IMR-90 (cell line): ENCODE measurements around the gene SERPINH1. TPM values are rescaled to one million over a fixed set of nuclear protein-coding genes. Genes with fewer than 3 reads are reported as not detected.

Experiments
- ATAC-seq: fragments of 200-7000 bp; cut with Tn5 transposase; 2 replicates; pipeline ENCODE4 v1.9.1; 2020; ENCODE audit warnings: low read depth, mild to moderate bottlenecking, moderate library complexity
- BruUV-seq: library from RNA; stranded (reverse); fragments of 400-500 nt; replicated peaks from 2 replicates; lab custom pipeline; 2021; lab: Mats Ljungman, UMichigan
- CTCF ChIA-PET: fragments of 300-600 bp; formaldehyde crosslinking; extraction: SDS; loops from one replicate; lab custom pipeline; 2021; ENCODE audit warnings: antibody characterized with exemption; lab: Yijun Ruan, JAX
- POLR2A ChIA-PET: fragments of 300-600 bp; sonication (Branson Sonifier 250); formaldehyde crosslinking; loops from one replicate; lab custom pipeline; 2022; ENCODE audit warnings: antibody characterized with exemption; ENCODE audit not compliant: unreplicated experiment; lab: Charles Lee
- DNase-seq: peaks from one replicate; pipeline ENCODE4 v3.0.0; 2013
- H2AFZ ChIP-seq: replicated peaks from 2 replicates; pipeline ENCODE3; 2013; ENCODE audit warnings: low read length, mild to moderate bottlenecking; ENCODE audit not compliant: poor library complexity
- H2AK5ac ChIP-seq: 2 replicates; pipeline ENCODE4 v1.6.1; 2013; ENCODE audit warnings: low read depth, low read length, inconsistent platforms
- H2AK9ac ChIP-seq: replicated peaks from 2 replicates; pipeline ENCODE3; 2013; ENCODE audit warnings: mild to moderate bottlenecking, low read depth, low read length, moderate library complexity; ENCODE audit not compliant: poor library complexity
- H2BK120ac ChIP-seq: 2 replicates; pipeline ENCODE4 v1.6.1; 2013; ENCODE audit warnings: low read depth, low read length, inconsistent platforms
- H2BK15ac ChIP-seq: 3 replicates; pipeline ENCODE4 v1.6.1; 2013; ENCODE audit warnings: low read depth, low read length, inconsistent platforms
- H2BK20ac ChIP-seq: 2 replicates; pipeline ENCODE4 v1.6.1; 2013; ENCODE audit warnings: low read depth, mild to moderate bottlenecking, inconsistent platforms, low read length, moderate library complexity
- H2BK5ac ChIP-seq: 2 replicates; pipeline ENCODE4 v1.6.1; 2013; ENCODE audit warnings: mild to moderate bottlenecking, low read depth, low read length, inconsistent platforms; ENCODE audit not compliant: poor library complexity, severe bottlenecking
- H3K14ac ChIP-seq: replicated peaks from 2 replicates; pipeline ENCODE4 v1.6.1; 2013; ENCODE audit warnings: low read depth, low read length, inconsistent platforms
- H3K18ac ChIP-seq: 2 replicates; pipeline ENCODE4 v1.6.1; 2013; ENCODE audit warnings: low read depth, low read length, control low read depth
- H3K23ac ChIP-seq: 2 replicates; pipeline ENCODE4 v1.6.1; 2013; ENCODE audit warnings: low read depth, low read length, inconsistent platforms
- H3K27ac ChIP-seq: 2 replicates; pipeline ENCODE4 v1.5.1; 2013; ENCODE audit warnings: mild to moderate bottlenecking, control low read depth, low read length; ENCODE audit not compliant: insufficient read depth
- H3K27me3 ChIP-seq: 2 replicates; pipeline ENCODE4 v1.6.1; 2013; ENCODE audit warnings: low read length; ENCODE audit not compliant: control insufficient read depth, insufficient read depth
- H3K36me3 ChIP-seq: 2 replicates; pipeline ENCODE4 v1.6.1; 2013; ENCODE audit warnings: low read length, mixed read lengths; ENCODE audit not compliant: control insufficient read depth, insufficient read depth
- H3K4ac ChIP-seq: 2 replicates; pipeline ENCODE4 v1.6.1; 2013; ENCODE audit warnings: low read depth, low read length, inconsistent platforms
- H3K4me1 ChIP-seq: 2 replicates; pipeline ENCODE4 v1.6.1; 2013; ENCODE audit warnings: low read length, mixed read lengths; ENCODE audit not compliant: control insufficient read depth, insufficient read depth
- H3K4me2 ChIP-seq: 2 replicates; pipeline ENCODE4 v1.6.1; 2013; ENCODE audit warnings: low read depth, mild to moderate bottlenecking, control low read depth, low read length, moderate library complexity
- H3K4me3 ChIP-seq: 2 replicates; pipeline ENCODE4 v1.5.1; 2013; ENCODE audit warnings: low read depth, mild to moderate bottlenecking, control low read depth, low read length, moderate library complexity; ENCODE audit not compliant: insufficient read depth
- H3K56ac ChIP-seq: 2 replicates; pipeline ENCODE4 v1.6.1; 2013; ENCODE audit warnings: low read length, inconsistent platforms; ENCODE audit not compliant: insufficient read depth; ENCODE audit errors: extremely low read depth
- H3K79me1 ChIP-seq, 2 experiments: 2 replicates each; pipeline ENCODE4 v1.6.1; 2013; ENCODE audit warnings: low read length in 2 of 2, inconsistent platforms in 1 of 2, low read depth in 1 of 2
- H3K9ac ChIP-seq: 2 replicates; pipeline ENCODE4 v1.6.1; 2013; ENCODE audit warnings: low read depth, low read length, control low read depth
- H3K9me1 ChIP-seq: 2 replicates; pipeline ENCODE4 v1.6.1; 2013; ENCODE audit warnings: low read length, inconsistent platforms; ENCODE audit not compliant: insufficient read depth
- H3K9me3 ChIP-seq: 2 replicates; pipeline ENCODE4 v1.6.1; 2013; ENCODE audit warnings: low read length; ENCODE audit not compliant: control insufficient read depth, insufficient read depth
- H4K20me1 ChIP-seq: 2 replicates; pipeline ENCODE4 v1.6.1; 2013; ENCODE audit warnings: low read length, inconsistent platforms; ENCODE audit not compliant: insufficient read depth
- H4K5ac ChIP-seq: 2 replicates; pipeline ENCODE4 v1.6.1; 2013; ENCODE audit warnings: mild to moderate bottlenecking, low read depth, low read length, control low read depth
- H4K8ac ChIP-seq, 2 experiments: 2 replicates each; pipeline ENCODE4 v1.6.1; 2013; ENCODE audit warnings: low read depth in 2 of 2, low read length in 2 of 2, control low read depth in 1 of 2, inconsistent platforms in 1 of 2
- H4K91ac ChIP-seq: 2 replicates; pipeline ENCODE4 v1.6.1; 2013; ENCODE audit warnings: low read depth, low read length, inconsistent platforms; ENCODE audit not compliant: insufficient read depth
- BHLHE40 ChIP-seq: fragments of 150-350 bp; IDR thresholded peaks from 2 replicates; pipeline ENCODE4 v1.6.1; 2016; ENCODE audit warnings: mild to moderate bottlenecking, low read depth, low read length
- CEBPB ChIP-seq: IDR thresholded peaks from 2 replicates; pipeline ENCODE4 v1.6.1; 2012; ENCODE audit warnings: low read depth, low read length, improper control_type of control experiment
- FOS ChIP-seq: fragments of 150-350 bp; IDR thresholded peaks from 2 replicates; pipeline ENCODE4 v1.6.1; 2016; ENCODE audit warnings: low read depth, low read length
- MAFK ChIP-seq: IDR thresholded peaks from 2 replicates; pipeline ENCODE4 v1.6.1; 2012; ENCODE audit warnings: low read depth, low read length, improper control_type of control experiment
- MAZ ChIP-seq: IDR thresholded peaks from 2 replicates; pipeline ENCODE4 v1.6.1; 2012; ENCODE audit warnings: low read depth, mild to moderate bottlenecking, low read length, improper control_type of control experiment, moderate library complexity, borderline replicate concordance
- MXI1 ChIP-seq: IDR thresholded peaks from 2 replicates; pipeline ENCODE4 v1.6.1; 2012; ENCODE audit warnings: low read depth, mild to moderate bottlenecking, low read length, moderate library complexity, borderline replicate concordance
- NFE2L2 ChIP-seq: fragments of 150-350 bp; IDR thresholded peaks from 2 replicates; pipeline ENCODE4 v1.6.1; 2016; ENCODE audit warnings: low read depth, mild to moderate bottlenecking, low read length
- POLR2A ChIP-seq: IDR thresholded peaks from 2 replicates; pipeline ENCODE4 v1.6.1; 2012; ENCODE audit warnings: mild to moderate bottlenecking, low read depth, low read length
- RAD21 ChIP-seq: IDR thresholded peaks from 2 replicates; pipeline ENCODE4 v1.6.1; 2012; ENCODE audit warnings: low read length, improper control_type of control experiment
- RCOR1 ChIP-seq: IDR thresholded peaks from 2 replicates; pipeline ENCODE4 v1.6.1; 2012; ENCODE audit warnings: mild to moderate bottlenecking, low read length, improper control_type of control experiment; ENCODE audit not compliant: insufficient replicate concordance
- RFX5 ChIP-seq: IDR thresholded peaks from 2 replicates; pipeline ENCODE4 v1.8.0; 2012; ENCODE audit warnings: low read depth, mild to moderate bottlenecking, low read length, moderate library complexity
- USF2 ChIP-seq: fragments of 150-350 bp; IDR thresholded peaks from 2 replicates; pipeline ENCODE4 v1.6.1; 2017; ENCODE audit warnings: mild to moderate bottlenecking, antibody characterized with exemption, low read length, low read depth
- WGBS, 2 experiments: methylation state at CpG; one replicate each; pipeline versions ENCODE4 v1.1.5 to v1.1.7; 2013; ENCODE audit warnings: missing lambda C conversion rate in 2 of 2; ENCODE audit not compliant: insufficient read length in 1 of 2; ENCODE audit errors: extremely low coverage in 2 of 2; 5-methylcytosine and 5-hydroxymethylcytosine counted together
- dilution Hi-C: fragments of 300-500 bp; cut with HindIII; formaldehyde crosslinking; loops from one replicate; pipeline ENCODE4 v1.14.3; 2018; ENCODE audit warnings: low sequenced_read_pairs; ENCODE audit not compliant: unreplicated experiment
- in situ Hi-C: fragments of 300-500 bp; cut with MboI; formaldehyde crosslinking; loops from 3 replicates; pipeline ENCODE4 v1.14.3; 2019; ENCODE audit warnings: low sequenced_read_pairs, inconsistent platforms, mixed read lengths
- intact Hi-C: fragments of 100-400 bp; cut with micrococcal nuclease; formaldehyde crosslinking; loops from 2 replicates; pipeline ENCODE4 v1.10.0; 2022
- polyA plus RNA-seq, 3 experiments: library from polyadenylated mRNA; depleted of rRNA; stranded (reverse); fragments of >200 nt; gene quantifications; 2 replicates each; pipeline ENCODE4 v1.2.3, GENCODE V29; 2012; ENCODE audit warnings: low replicate concordance in 1 of 3
- total RNA-seq: library from RNA; depleted of rRNA; stranded (reverse); fragments of >200 nt; gene quantifications from 2 replicates; pipeline ENCODE4 v1.2.3, GENCODE V29; 2012
- TF ChIP-seq, protein P1 (sequence below): conservative IDR thresholded peaks from 2 replicates; pipeline ENCODE4 v1.5.1; 2012; ENCODE audit warnings: mild to moderate bottlenecking, low read depth, low read length, improper control_type of control experiment

The SERPINH1 gene
- total and polyA plus RNA-seq, 2 of the 4 experiments (the other 2 are of a cell fraction): 841 to 1,857 TPM

- in situ Hi-C loops: no loop called here
- CTCF ChIA-PET: interaction anchor here (1.0 kb wide), 1 partner anchor 10 kb away, joined by 3 read pairs; no protein-coding TSS in a partner anchor
- peaks cover 0 to 5% of the 10 kb centered on the region in 2 experiments; a peak in 1 of 4 replicates for H3K79me1 ChIP-seq
- no peak overlapping the region for H3K4me2 ChIP-seq
- no peaks in the 10 kb centered on the region for H3K9me1 ChIP-seq
- H3K9me3 ChIP-seq: no peaks in the 10 kb centered on the region
- no peak overlapping the region for H2BK5ac ChIP-seq
- peaks cover 4% of the 10 kb centered on the region; the same call in 1 of the 2 replicates for H3K4me1 ChIP-seq
- H2BK20ac ChIP-seq: no peak overlapping the region
- dilution Hi-C loops: no loop called here
- BruUV-seq: no TSS peak
- H2BK120ac ChIP-seq: no peak overlapping the region
- H3K14ac ChIP-seq: no peak overlapping the region
- H3K18ac ChIP-seq: no peak overlapping the region
- H3K27ac ChIP-seq: no peak overlapping the region
- no peak overlapping the region for H3K9ac ChIP-seq
- no peaks in the 10 kb centered on the region for H4K20me1 ChIP-seq
- no peaks in the 10 kb centered on the region for H3K36me3 ChIP-seq
- POLR2A ChIA-PET: no interaction called here
- no peak overlapping the region for H3K23ac ChIP-seq
- H2AK5ac ChIP-seq: no peak overlapping the region
- peaks cover 10% of the 10 kb centered on the region for H3K27me3 ChIP-seq
- no peak overlapping the region for H3K4ac ChIP-seq
- no peak for ATAC-seq
- no peak overlapping the region for H2AK9ac ChIP-seq
- DNase-seq: no peak
- TF ChIP-seq RAD21: no peak
- no peak for TF ChIP-seq USF2
- TF ChIP-seq MAZ: no peak
- TF ChIP-seq, protein P1, sequence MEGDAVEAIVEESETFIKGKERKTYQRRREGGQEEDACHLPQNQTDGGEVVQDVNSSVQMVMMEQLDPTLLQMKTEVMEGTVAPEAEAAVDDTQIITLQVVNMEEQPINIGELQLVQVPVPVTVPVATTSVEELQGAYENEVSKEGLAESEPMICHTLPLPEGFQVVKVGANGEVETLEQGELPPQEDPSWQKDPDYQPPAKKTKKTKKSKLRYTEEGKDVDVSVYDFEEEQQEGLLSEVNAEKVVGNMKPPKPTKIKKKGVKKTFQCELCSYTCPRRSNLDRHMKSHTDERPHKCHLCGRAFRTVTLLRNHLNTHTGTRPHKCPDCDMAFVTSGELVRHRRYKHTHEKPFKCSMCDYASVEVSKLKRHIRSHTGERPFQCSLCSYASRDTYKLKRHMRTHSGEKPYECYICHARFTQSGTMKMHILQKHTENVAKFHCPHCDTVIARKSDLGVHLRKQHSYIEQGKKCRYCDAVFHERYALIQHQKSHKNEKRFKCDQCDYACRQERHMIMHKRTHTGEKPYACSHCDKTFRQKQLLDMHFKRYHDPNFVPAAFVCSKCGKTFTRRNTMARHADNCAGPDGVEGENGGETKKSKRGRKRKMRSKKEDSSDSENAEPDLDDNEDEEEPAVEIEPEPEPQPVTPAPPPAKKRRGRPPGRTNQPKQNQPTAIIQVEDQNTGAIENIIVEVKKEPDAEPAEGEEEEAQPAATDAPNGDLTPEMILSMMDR: no peak
- no peak for TF ChIP-seq MAFK
- no peak for TF ChIP-seq RCOR1
- TF ChIP-seq CEBPB: no peak
- no peak for TF ChIP-seq RFX5
- TF ChIP-seq POLR2A: no peak
- TF ChIP-seq FOS: no peak
- no peak for TF ChIP-seq NFE2L2
- no peak for TF ChIP-seq BHLHE40
- no peak for TF ChIP-seq MXI1
- no peak overlapping the region for H3K56ac ChIP-seq
- no peak overlapping the region for H2AFZ ChIP-seq
- H2BK15ac ChIP-seq: no peak overlapping the region
- H4K5ac ChIP-seq: no peak overlapping the region
- no peak overlapping the region for H4K91ac ChIP-seq
- no peak overlapping the region for H3K4me3 ChIP-seq
- no peak overlapping the region for H4K8ac ChIP-seq
- WGBS, 2 experiments: 74% methylated on average over 4 of the region's 7 CpGs; no CpG with 5 or more reads in 1 of the 2 experiments
- intact Hi-C loops: no loop called here
Measured at GRCh38 chr11:75589051-75589450, 27.0 kb downstream of the SERPINH1 start.
